SK-N-SH (cell line): ENCODE results near the gene NSMCE1. TPM values are rescaled to one million over a fixed set of nuclear protein-coding genes. Genes with fewer than 3 reads are reported as not detected.

Experiments used
- CTCF ChIA-PET: fragments of 300-600, 350-600 bp; formaldehyde crosslinking; extraction: SDS; loops from one replicate; lab custom pipeline; 2021; lab: Yijun Ruan, JAX
- POLR2A ChIA-PET: fragments of 350-600 bp; sonication (Branson Sonifier 250); formaldehyde crosslinking; extraction: SDS; loops from one replicate; lab custom pipeline; 2020; ENCODE audit warnings: antibody characterized with exemption, inconsistent platforms; lab: Yijun Ruan, JAX
- DNase-seq: peaks from one replicate; pipeline ENCODE4 v3.0.0; 2012
- H2AFZ ChIP-seq: fragments of 200-600 bp; sonication (generic); 2 replicates; pipeline ENCODE4 v1.8.1; 2016; ENCODE audit warnings: antibody characterized with exemption, mild to moderate bottlenecking, low read depth
- H3F3A ChIP-seq: fragments of 200-600 bp; sonication (generic); replicated peaks from 2 replicates; pipeline ENCODE3; 2016; ENCODE audit warnings: antibody characterized with exemption, mild to moderate bottlenecking; ENCODE audit not compliant: insufficient read depth
- H3K27ac ChIP-seq, 2 experiments: fragments of 200-500 bp in 1 of 2; fragments of 200-600 bp in 1 of 2; sonication (Bioruptor generic) in 1 of 2; sonication (generic), shearing (Covaris generic) in 1 of 2; 2 replicates each; pipeline versions ENCODE4 v1.5.1 to v1.6.1; 2014 to 2016; ENCODE audit warnings: low read depth in 2 of 2, inconsistent platforms in 1 of 2, low read length in 1 of 2, mild to moderate bottlenecking in 1 of 2, mixed read lengths in 1 of 2
- H3K27me3 ChIP-seq: fragments of 200-600 bp; sonication (generic), shearing (Covaris generic); 2 replicates; pipeline ENCODE4 v1.6.1; 2016; ENCODE audit warnings: mixed run types; ENCODE audit not compliant: insufficient read depth
- H3K36me3 ChIP-seq, 2 experiments: fragments of 200-500 bp in 1 of 2; fragments of 200-600 bp in 1 of 2; sonication (Bioruptor generic) in 1 of 2; sonication (generic) in 1 of 2; replicated peaks in 1 of 2; 2 replicates each; pipeline versions ENCODE3 to v1.5.1; 2014 to 2016; ENCODE audit warnings: low read length in 1 of 2, mild to moderate bottlenecking in 1 of 2; ENCODE audit not compliant: insufficient read depth in 2 of 2, control insufficient read depth in 1 of 2
- H3K4me1 ChIP-seq, 2 experiments: fragments of 200-500 bp in 1 of 2; fragments of 200-600 bp in 1 of 2; sonication (Bioruptor generic) in 1 of 2; sonication (generic), shearing (Covaris generic) in 1 of 2; 2 replicates each; pipeline versions ENCODE4 v1.5.1 to v1.6.1; 2014 to 2016; ENCODE audit warnings: low read depth in 1 of 2, low read length in 1 of 2, mixed run types in 1 of 2; ENCODE audit not compliant: insufficient read depth in 2 of 2, control insufficient read depth in 1 of 2
- H3K4me2 ChIP-seq: fragments of 200-600 bp; sonication (generic), shearing (Covaris generic); 2 replicates; pipeline ENCODE4 v1.6.1; 2017; ENCODE audit warnings: mixed run types
- H3K4me3 ChIP-seq, 2 experiments: fragments of 200-500 bp in 1 of 2; fragments of 200-600 bp in 1 of 2; sonication (Bioruptor generic) in 1 of 2; sonication (generic), shearing (Covaris generic) in 1 of 2; 2 replicates each; pipeline versions ENCODE4 v1.5.1 to v1.8.1; 2014 to 2016; ENCODE audit warnings: low read depth in 2 of 2, inconsistent platforms in 1 of 2, low read length in 1 of 2, mild to moderate bottlenecking in 1 of 2, mixed read lengths in 1 of 2, moderate library complexity in 1 of 2
- H3K79me2 ChIP-seq: fragments of 200-600 bp; sonication (generic); 2 replicates; pipeline ENCODE4 v1.8.1; 2017; ENCODE audit warnings: mild to moderate bottlenecking; ENCODE audit not compliant: insufficient read depth
- H3K9ac ChIP-seq: fragments of 200-600 bp; sonication (generic); 2 replicates; pipeline ENCODE4 v1.6.1; 2017; ENCODE audit warnings: mixed run types
- H3K9me2 ChIP-seq: fragments of 200-600 bp; sonication (generic); 2 replicates; pipeline ENCODE4 v1.6.1; 2017; ENCODE audit warnings: mixed run types
- H3K9me3 ChIP-seq: fragments of 200-600 bp; sonication (generic); 2 replicates; pipeline ENCODE4 v1.6.1; 2017; ENCODE audit warnings: mixed run types, mild to moderate bottlenecking, moderate library complexity
- H4K20me1 ChIP-seq: fragments of 200-600 bp; sonication (generic); 2 replicates; pipeline ENCODE4 v1.6.1; 2017; ENCODE audit warnings: mild to moderate bottlenecking, mixed run types; ENCODE audit not compliant: insufficient read depth
- FOSL2 ChIP-seq: IDR thresholded peaks from 2 replicates; pipeline ENCODE4 v1.4.0; 2012; ENCODE audit warnings: low read depth, mild to moderate bottlenecking, moderate library complexity, borderline replicate concordance
- FOXM1 ChIP-seq: IDR thresholded peaks from 2 replicates; pipeline ENCODE4 v1.4.0; 2012; ENCODE audit warnings: low read depth, mild to moderate bottlenecking
- GATA2 ChIP-seq: sonication (generic); formaldehyde crosslinking; IDR thresholded peaks from 2 replicates; pipeline ENCODE4 v1.5.0; 2020; ENCODE audit warnings: mild to moderate bottlenecking, missing genetic modification reagents
- JUND ChIP-seq: IDR thresholded peaks from 2 replicates; pipeline ENCODE4 v1.4.0; 2012
- MEF2A ChIP-seq: IDR thresholded peaks from 2 replicates; pipeline ENCODE4 v1.4.0; 2012; ENCODE audit warnings: low read depth, borderline replicate concordance
- MXI1 ChIP-seq: IDR thresholded peaks from 2 replicates; pipeline ENCODE4 v1.6.1; 2012; ENCODE audit warnings: mild to moderate bottlenecking, low read depth, low read length, improper control_type of control experiment
- RAD21 ChIP-seq: IDR thresholded peaks from 2 replicates; pipeline ENCODE4 v1.6.1; 2012; ENCODE audit warnings: mild to moderate bottlenecking, low read length
- RCOR1 ChIP-seq: fragments of 150-350 bp; IDR thresholded peaks from 2 replicates; pipeline ENCODE4 v1.6.1; 2017; ENCODE audit warnings: antibody characterized with exemption, low read length
- RFX5 ChIP-seq: IDR thresholded peaks from 2 replicates; pipeline ENCODE4 v1.6.1; 2012; ENCODE audit warnings: mild to moderate bottlenecking, improper control_type of control experiment, low read length
- SIN3A ChIP-seq: IDR thresholded peaks from 2 replicates; pipeline ENCODE4 v1.6.1; 2012; ENCODE audit warnings: low read depth, mild to moderate bottlenecking, low read length, moderate library complexity, borderline replicate concordance
- TAF1 ChIP-seq: IDR thresholded peaks from 2 replicates; pipeline ENCODE4 v1.6.1; 2012; ENCODE audit warnings: low read depth, mild to moderate bottlenecking, low read length, moderate library complexity, borderline replicate concordance
- TEAD4 ChIP-seq: IDR thresholded peaks from 2 replicates; pipeline ENCODE4 v1.4.0; 2012; ENCODE audit warnings: mild to moderate bottlenecking, borderline replicate concordance; ENCODE audit not compliant: insufficient read depth
- YY1 ChIP-seq: IDR thresholded peaks from 2 replicates; pipeline ENCODE4 v1.4.0; 2012; ENCODE audit warnings: low read depth, mild to moderate bottlenecking
- WGBS: methylation state at CpG from one replicate; pipeline ENCODE4 v1.1.6; 2017; ENCODE audit warnings: low lambda C conversion rate; 5-methylcytosine and 5-hydroxymethylcytosine counted together
- polyA plus RNA-seq, 3 experiments: library from polyadenylated mRNA; depleted of rRNA; stranded (reverse); fragments of >200 nt; gene quantifications; 2 replicates each; pipeline ENCODE4 v1.2.3, GENCODE V29; 2012
- TF ChIP-seq, protein P1 (sequence below): IDR thresholded peaks from 2 replicates; pipeline ENCODE4 v1.6.1; 2012; ENCODE audit warnings: mild to moderate bottlenecking, low read depth, low read length, moderate library complexity
- TF ChIP-seq, protein P2 (sequence below): fragments of 200-600 bp; sonication (generic); IDR thresholded peaks from 2 replicates; pipeline ENCODE4 v1.6.1; 2017; ENCODE audit warnings: antibody characterized with exemption, mild to moderate bottlenecking, moderate library complexity
- TF ChIP-seq, protein P3 (sequence below): fragments of 150-350 bp; IDR thresholded peaks from 2 replicates; pipeline ENCODE4 v1.6.1; 2016; ENCODE audit warnings: mild to moderate bottlenecking, low read depth, low read length
- TF ChIP-seq, protein P4 (sequence below): IDR thresholded peaks from 2 replicates; pipeline ENCODE4 v1.4.0; 2012; ENCODE audit warnings: low read depth

NSMCE1 gene
- polyA plus RNA-seq, 1 of the 3 experiments (the other 2 are of a cell fraction), result 39.8 TPM

DNA sequence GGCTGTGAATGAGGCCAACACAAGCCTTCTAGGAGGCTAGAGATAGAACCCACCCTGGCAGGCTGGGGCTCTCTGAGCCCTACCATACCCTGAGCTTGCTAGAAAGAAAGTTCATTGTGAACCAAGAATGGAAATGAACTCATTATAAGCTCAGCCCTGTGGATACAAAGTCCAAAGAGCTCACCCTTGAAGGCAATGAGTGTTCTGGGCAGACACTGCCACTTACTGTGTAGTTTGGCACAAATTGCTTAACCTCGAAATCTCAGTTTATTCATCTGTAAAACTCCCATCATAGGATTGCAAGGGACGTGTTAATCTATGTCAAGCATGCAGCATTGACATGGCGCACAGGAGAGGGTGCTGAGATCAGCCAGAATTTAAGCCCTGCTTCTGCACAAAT lies 59.8 kb downstream of the NSMCE1 start:
- Histone ChIP-seq H3K9me3 (no peaks in the 10 kb centered on the region), H3K4me1 (peaks cover 0 to 5% of the 10 kb centered on the region in 2 experiments; a peak in 1 of 4 replicates), H2AFZ (no peak overlapping the region), H3K27ac (no peak overlapping the region), H3K4me2 (no peak overlapping the region), H3K36me3 (peaks cover 0 to 3% of the 10 kb centered on the region in 2 experiments), H3K9ac (no peak overlapping the region), H3K4me3 (no peak overlapping the region), H3K79me2 (peaks cover 11% of the 10 kb centered on the region; the same call in 1 of the 2 replicates), H3K27me3 (no peaks in the 10 kb centered on the region), H4K20me1 (no peaks in the 10 kb centered on the region), H3K9me2 (no peaks in the 10 kb centered on the region), H3F3A (peaks cover 4% of the 10 kb centered on the region)
- ChIA-PET CTCF (no interaction called here), POLR2A (no interaction called here)
- DNase-seq, result no peak
- 92% methylated on average over 3 of the region's 3 CpGs for WGBS
- TF ChIP-seq JUND, result no peak
- TF ChIP-seq YY1, result no peak
- TF ChIP-seq GATA2, result no peak
- TF ChIP-seq MXI1, result no peak
- TF ChIP-seq SIN3A, result no peak
- TF ChIP-seq TAF1, result no peak
- TF ChIP-seq RAD21, result no peak
- TF ChIP-seq RCOR1, result no peak
- TF ChIP-seq TEAD4, result no peak
- TF ChIP-seq, protein P1, sequence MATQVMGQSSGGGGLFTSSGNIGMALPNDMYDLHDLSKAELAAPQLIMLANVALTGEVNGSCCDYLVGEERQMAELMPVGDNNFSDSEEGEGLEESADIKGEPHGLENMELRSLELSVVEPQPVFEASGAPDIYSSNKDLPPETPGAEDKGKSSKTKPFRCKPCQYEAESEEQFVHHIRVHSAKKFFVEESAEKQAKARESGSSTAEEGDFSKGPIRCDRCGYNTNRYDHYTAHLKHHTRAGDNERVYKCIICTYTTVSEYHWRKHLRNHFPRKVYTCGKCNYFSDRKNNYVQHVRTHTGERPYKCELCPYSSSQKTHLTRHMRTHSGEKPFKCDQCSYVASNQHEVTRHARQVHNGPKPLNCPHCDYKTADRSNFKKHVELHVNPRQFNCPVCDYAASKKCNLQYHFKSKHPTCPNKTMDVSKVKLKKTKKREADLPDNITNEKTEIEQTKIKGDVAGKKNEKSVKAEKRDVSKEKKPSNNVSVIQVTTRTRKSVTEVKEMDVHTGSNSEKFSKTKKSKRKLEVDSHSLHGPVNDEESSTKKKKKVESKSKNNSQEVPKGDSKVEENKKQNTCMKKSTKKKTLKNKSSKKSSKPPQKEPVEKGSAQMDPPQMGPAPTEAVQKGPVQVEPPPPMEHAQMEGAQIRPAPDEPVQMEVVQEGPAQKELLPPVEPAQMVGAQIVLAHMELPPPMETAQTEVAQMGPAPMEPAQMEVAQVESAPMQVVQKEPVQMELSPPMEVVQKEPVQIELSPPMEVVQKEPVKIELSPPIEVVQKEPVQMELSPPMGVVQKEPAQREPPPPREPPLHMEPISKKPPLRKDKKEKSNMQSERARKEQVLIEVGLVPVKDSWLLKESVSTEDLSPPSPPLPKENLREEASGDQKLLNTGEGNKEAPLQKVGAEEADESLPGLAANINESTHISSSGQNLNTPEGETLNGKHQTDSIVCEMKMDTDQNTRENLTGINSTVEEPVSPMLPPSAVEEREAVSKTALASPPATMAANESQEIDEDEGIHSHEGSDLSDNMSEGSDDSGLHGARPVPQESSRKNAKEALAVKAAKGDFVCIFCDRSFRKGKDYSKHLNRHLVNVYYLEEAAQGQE, result no peak
- TF ChIP-seq RFX5, result no peak
- TF ChIP-seq, protein P2, sequence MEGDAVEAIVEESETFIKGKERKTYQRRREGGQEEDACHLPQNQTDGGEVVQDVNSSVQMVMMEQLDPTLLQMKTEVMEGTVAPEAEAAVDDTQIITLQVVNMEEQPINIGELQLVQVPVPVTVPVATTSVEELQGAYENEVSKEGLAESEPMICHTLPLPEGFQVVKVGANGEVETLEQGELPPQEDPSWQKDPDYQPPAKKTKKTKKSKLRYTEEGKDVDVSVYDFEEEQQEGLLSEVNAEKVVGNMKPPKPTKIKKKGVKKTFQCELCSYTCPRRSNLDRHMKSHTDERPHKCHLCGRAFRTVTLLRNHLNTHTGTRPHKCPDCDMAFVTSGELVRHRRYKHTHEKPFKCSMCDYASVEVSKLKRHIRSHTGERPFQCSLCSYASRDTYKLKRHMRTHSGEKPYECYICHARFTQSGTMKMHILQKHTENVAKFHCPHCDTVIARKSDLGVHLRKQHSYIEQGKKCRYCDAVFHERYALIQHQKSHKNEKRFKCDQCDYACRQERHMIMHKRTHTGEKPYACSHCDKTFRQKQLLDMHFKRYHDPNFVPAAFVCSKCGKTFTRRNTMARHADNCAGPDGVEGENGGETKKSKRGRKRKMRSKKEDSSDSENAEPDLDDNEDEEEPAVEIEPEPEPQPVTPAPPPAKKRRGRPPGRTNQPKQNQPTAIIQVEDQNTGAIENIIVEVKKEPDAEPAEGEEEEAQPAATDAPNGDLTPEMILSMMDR, result no peak
- TF ChIP-seq MEF2A, result no peak
- no peak for TF ChIP-seq FOXM1
- TF ChIP-seq, protein P3, sequence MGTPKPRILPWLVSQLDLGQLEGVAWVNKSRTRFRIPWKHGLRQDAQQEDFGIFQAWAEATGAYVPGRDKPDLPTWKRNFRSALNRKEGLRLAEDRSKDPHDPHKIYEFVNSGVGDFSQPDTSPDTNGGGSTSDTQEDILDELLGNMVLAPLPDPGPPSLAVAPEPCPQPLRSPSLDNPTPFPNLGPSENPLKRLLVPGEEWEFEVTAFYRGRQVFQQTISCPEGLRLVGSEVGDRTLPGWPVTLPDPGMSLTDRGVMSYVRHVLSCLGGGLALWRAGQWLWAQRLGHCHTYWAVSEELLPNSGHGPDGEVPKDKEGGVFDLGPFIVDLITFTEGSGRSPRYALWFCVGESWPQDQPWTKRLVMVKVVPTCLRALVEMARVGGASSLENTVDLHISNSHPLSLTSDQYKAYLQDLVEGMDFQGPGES, result no peak
- no peak for TF ChIP-seq FOSL2
- TF ChIP-seq, protein P4, sequence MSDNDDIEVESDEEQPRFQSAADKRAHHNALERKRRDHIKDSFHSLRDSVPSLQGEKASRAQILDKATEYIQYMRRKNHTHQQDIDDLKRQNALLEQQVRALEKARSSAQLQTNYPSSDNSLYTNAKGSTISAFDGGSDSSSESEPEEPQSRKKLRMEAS, result no peak
